Regular cardiac myocyte (primary cell): ENCODE data around the gene PSAT1. TPM values are rescaled to one million over a fixed set of nuclear protein-coding genes. Genes with fewer than 3 reads are reported as not detected.

Experiments used
- total RNA-seq: library from RNA; depleted of rRNA; stranded (reverse); fragments of >200 nt; gene quantifications from 2 replicates; pipeline ENCODE4 v1.2.3, GENCODE V29; 2014

The PSAT1 gene
- total RNA-seq = 31.3 and 52.1 TPM in 2 replicates

GRCh38 chr9:78296893-78297671, at the start of gene PSAT1:
Gene PSAT1 (plus strand): TSS chr9:78297125. CDS start chr9:78297211, 86 bp downstream.

Other genes starting within 250 kb of the PSAT1 start
- gene CEP78, start 61.0 kb upstream of the PSAT1 start, total RNA-seq = 20.6 and 29.3 TPM in 2 replicates